Ishikawa (cell line): ENCODE data around the gene HELZ2.

ENCODE experiments used
- CEBPB ChIP-seq: IDR thresholded peaks from 2 replicates; pipeline ENCODE4 v1.6.1; 2012
- CREB1 ChIP-seq: IDR thresholded peaks from 2 replicates; pipeline ENCODE4 v1.6.1; 2012; ENCODE audit warnings: low read depth
- EGR1 ChIP-seq: IDR thresholded peaks from 2 replicates; pipeline ENCODE4 v1.6.1; 2012
- EP300 ChIP-seq: IDR thresholded peaks from 2 replicates; pipeline ENCODE4 v1.6.1; 2012; ENCODE audit warnings: borderline replicate concordance
- FOXM1 ChIP-seq: IDR thresholded peaks from 2 replicates; pipeline ENCODE4 v1.6.1; 2012; ENCODE audit warnings: low read depth, borderline replicate concordance
- NFIC ChIP-seq: IDR thresholded peaks from 2 replicates; pipeline ENCODE4 v1.6.1; 2012
- RAD21 ChIP-seq: IDR thresholded peaks from 2 replicates; pipeline ENCODE4 v1.6.1; 2012; ENCODE audit warnings: low read depth
- REST ChIP-seq: IDR thresholded peaks from 2 replicates; pipeline ENCODE4 v1.6.1; 2012; ENCODE audit warnings: low read depth, mild to moderate bottlenecking
- TAF1 ChIP-seq: IDR thresholded peaks from 2 replicates; pipeline ENCODE4 v1.6.1; 2012; ENCODE audit warnings: low read depth, mild to moderate bottlenecking
- TCF12 ChIP-seq: IDR thresholded peaks from 2 replicates; pipeline ENCODE4 v1.6.1; 2012; ENCODE audit warnings: low read depth
- TEAD4 ChIP-seq: IDR thresholded peaks from 2 replicates; pipeline ENCODE4 v1.6.1; 2012
- USF1 ChIP-seq: IDR thresholded peaks from 2 replicates; pipeline ENCODE4 v1.6.1; 2012
- YY1 ChIP-seq: IDR thresholded peaks from 2 replicates; pipeline ENCODE4 v1.6.1; 2012; ENCODE audit warnings: low read depth
- ZBTB7A ChIP-seq: IDR thresholded peaks from 2 replicates; pipeline ENCODE4 v1.6.1; 2012; ENCODE audit warnings: low read depth
- TF ChIP-seq, protein P1 (sequence below): IDR thresholded peaks from 2 replicates; pipeline ENCODE4 v1.6.1; 2012

Gene HELZ2

GRCh38 chr20:63546956-63547724, 26.9 kb downstream of the HELZ2 start:
- TF ChIP-seq YY1: no peak
- TF ChIP-seq, protein P1, sequence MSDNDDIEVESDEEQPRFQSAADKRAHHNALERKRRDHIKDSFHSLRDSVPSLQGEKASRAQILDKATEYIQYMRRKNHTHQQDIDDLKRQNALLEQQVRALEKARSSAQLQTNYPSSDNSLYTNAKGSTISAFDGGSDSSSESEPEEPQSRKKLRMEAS: no peak
- TF ChIP-seq ZBTB7A: peak; percentile 49; the same call in 1 of the 2 replicates
- TF ChIP-seq EP300: no peak
- no peak for TF ChIP-seq EGR1
- TF ChIP-seq TCF12: no peak

DNA sequence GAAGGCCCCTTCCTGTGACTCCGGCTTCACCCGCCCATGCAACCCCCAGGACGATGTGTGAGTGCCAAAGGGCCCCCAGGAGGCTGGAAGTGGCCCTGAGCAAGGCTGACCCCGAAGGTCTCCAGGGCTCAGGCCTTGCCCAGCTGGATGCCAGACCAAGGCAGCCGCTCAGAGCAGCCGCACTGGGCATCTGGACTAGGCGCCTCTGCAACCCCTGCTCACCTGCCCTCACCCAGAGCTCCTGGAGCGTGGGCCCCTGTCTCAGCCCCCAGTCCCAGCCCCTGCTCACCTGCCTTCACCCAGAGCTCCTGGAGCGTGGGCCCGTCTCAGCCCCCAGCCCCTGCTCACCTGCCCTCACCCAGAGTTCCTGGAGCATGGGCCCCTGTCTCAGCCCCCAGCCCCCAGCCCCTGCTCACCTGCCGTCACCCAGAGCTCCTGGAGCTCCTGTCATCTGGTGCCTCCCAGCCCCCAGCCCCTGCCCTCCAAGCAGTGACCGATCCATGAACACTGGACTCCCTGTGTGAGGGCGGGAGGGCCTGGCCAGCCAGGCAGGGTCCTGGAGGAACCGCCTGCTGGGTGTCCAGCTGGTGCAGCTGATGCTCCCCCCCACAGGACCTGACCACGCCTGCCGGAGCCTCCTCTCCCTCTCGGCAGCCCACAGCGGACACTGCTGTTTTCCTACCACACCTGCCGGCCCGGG, 27.6 kb downstream of the HELZ2 start:
- TF ChIP-seq REST (no peak), TAF1 (no peak), CREB1 (no peak), YY1 (no peak), USF1 (no peak), TEAD4 (no peak), NFIC (no peak), TCF12 (peak; percentile 57; the same call in 1 of the 2 replicates), ZBTB7A (no peak), RAD21 (no peak), EP300 (peak; percentile 49; the same call in 1 of the 2 replicates)

GRCh38 chr20:63545814-63546213, 28.2 kb downstream of the HELZ2 start:
- TF ChIP-seq REST: no peak
- TF ChIP-seq RAD21: no peak
- TF ChIP-seq, protein P1: no peak; the same call in 1 of the 2 replicates
- TF ChIP-seq EP300: no peak
- TF ChIP-seq ZBTB7A: no peak
- TF ChIP-seq YY1: no peak
- no peak for TF ChIP-seq USF1
- no peak for TF ChIP-seq TEAD4
- no peak for TF ChIP-seq FOXM1
- TF ChIP-seq CEBPB: no peak

DNA sequence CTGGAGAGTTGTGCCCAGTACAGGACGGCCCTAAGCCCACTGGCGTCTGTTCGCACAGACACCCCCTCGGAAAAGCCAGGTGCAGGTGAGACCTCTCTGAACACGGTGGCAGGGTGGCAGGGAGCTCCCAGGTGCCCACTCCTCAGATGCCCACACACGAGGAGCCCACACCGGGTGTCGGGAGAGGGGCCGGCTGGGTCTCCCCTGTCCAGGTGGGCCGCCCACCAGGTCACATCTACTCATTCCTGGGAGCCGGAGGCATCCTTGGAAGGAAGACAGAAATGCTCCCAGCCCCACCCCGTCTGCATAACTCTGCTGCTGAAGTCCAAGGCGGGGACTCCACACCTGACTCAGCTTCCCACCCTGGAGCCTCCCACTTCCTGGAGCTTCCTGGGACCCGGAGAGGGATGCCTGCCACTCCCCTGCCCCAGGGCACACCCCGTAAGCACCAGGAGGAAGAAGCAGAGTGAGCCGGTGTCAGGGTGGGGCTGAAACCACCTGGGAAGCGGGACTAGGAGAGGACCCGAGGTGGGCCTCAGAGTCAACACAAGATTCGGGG, 29.0 kb downstream of the HELZ2 start:
- TF ChIP-seq EP300: peak; percentile 83
- no peak for TF ChIP-seq YY1
- peak; percentile 89 for TF ChIP-seq TCF12
- no peak for TF ChIP-seq CEBPB
- no peak for TF ChIP-seq RAD21
- 0 out of 2 replicates have a peak, but pooled peaks have one; percentile 20 for TF ChIP-seq FOXM1
- TF ChIP-seq ZBTB7A: peak; percentile 85
- TF ChIP-seq EGR1: no peak
- peak; percentile 71 for TF ChIP-seq TEAD4

DNA sequence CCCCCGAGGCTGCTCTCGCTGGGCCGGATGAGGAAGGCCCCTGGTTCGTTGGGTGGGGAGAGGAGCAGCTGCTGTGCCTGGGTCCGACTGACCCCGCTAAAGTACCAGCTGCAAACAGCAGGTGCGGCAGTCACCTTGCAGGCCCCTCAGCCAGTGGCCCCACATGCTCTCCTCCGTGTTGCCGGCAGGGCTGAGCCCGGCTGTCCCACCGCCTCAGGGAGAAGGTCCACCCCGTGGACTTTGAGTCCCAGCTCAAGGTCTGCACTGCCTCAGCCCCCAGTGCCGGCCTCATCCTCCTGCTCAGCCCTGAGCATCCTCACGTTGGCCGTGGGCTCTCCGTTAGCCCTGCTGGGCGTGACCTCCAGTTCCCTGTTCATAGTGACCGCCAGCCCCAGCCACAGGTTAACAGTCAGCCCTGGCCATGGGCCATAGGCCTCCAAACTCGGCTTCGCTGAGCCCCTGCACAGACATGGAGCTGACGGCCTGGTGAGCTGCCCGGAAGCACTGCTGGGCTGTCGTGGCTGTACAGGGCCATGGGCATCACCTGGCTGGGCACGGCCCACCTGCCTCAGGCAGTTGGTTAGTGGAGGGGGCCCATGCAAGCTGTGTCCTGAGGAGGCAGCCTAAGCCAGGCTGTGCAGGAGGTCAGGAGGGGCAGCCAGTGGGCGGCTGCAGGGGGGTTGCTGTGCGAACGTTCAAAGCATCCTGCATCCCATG, 29.6 kb downstream of the HELZ2 start:
- TF ChIP-seq, protein P1: no peak
- TF ChIP-seq NFIC (no peak), REST (no peak)
